Endodermal cell (in vitro differentiated cells): ENCODE measurements around the gene SFMBT2. TPM values are rescaled to one million over a fixed set of nuclear protein-coding genes. Genes with fewer than 3 reads are reported as not detected.

Experiments used
- DNase-seq: peaks from one replicate; pipeline ENCODE4 v3.0.0-alpha.2; 2017
- H3K27ac ChIP-seq: 2 replicates; pipeline ENCODE4 v1.5.1; 2013; ENCODE audit warnings: mild to moderate bottlenecking, low read depth, low read length, moderate library complexity
- H3K27me3 ChIP-seq: 2 replicates; pipeline ENCODE4 v1.6.1; 2013; ENCODE audit warnings: mild to moderate bottlenecking, low read length, moderate library complexity; ENCODE audit not compliant: insufficient read depth, control insufficient read depth, poor library complexity, severe bottlenecking
- H3K36me3 ChIP-seq: 2 replicates; pipeline ENCODE4 v1.7.0; 2013; ENCODE audit warnings: mild to moderate bottlenecking, low read length, moderate library complexity; ENCODE audit not compliant: control insufficient read depth, insufficient read depth
- H3K4me1 ChIP-seq: one replicate; pipeline ENCODE4 v1.7.0; 2013; ENCODE audit warnings: low read length; ENCODE audit not compliant: control insufficient read depth, insufficient read depth
- H3K4me3 ChIP-seq: 2 replicates; pipeline ENCODE4 v1.5.1; 2013; ENCODE audit warnings: mild to moderate bottlenecking, low read length, moderate library complexity
- H3K9ac ChIP-seq: 2 replicates; pipeline ENCODE4 v1.6.1; 2013; ENCODE audit warnings: mild to moderate bottlenecking, low read length, moderate library complexity; ENCODE audit not compliant: poor library complexity, severe bottlenecking; ENCODE audit errors: extremely low read depth
- H3K9me3 ChIP-seq: 2 replicates; pipeline ENCODE4 v1.6.1; 2013; ENCODE audit warnings: mild to moderate bottlenecking, low read length, moderate library complexity; ENCODE audit not compliant: control insufficient read depth
- H3K27ac Mint-ChIP-seq: 2 replicates; pipeline ENCODE4 v1.8.0; 2020; ENCODE audit warnings: mixed read lengths
- H3K27me3 Mint-ChIP-seq: 2 replicates; pipeline ENCODE4 v1.8.0; 2021; ENCODE audit warnings: mild to moderate bottlenecking, mixed read lengths; ENCODE audit not compliant: insufficient read depth
- H3K36me3 Mint-ChIP-seq: 2 replicates; pipeline ENCODE4 v1.8.0; 2020; ENCODE audit warnings: low read depth, mixed read lengths
- H3K4me1 Mint-ChIP-seq: 2 replicates; pipeline ENCODE4 v1.8.0; 2020; ENCODE audit warnings: mixed read lengths
- H3K4me3 Mint-ChIP-seq: 2 replicates; pipeline ENCODE4 v1.8.0; 2020; ENCODE audit warnings: mild to moderate bottlenecking, moderate library complexity, mixed read lengths
- H3K9me3 Mint-ChIP-seq: 2 replicates; pipeline ENCODE4 v1.8.0; 2020; ENCODE audit warnings: mild to moderate bottlenecking, mixed read lengths
- WGBS, 2 experiments: methylation state at CpG; one replicate each; pipeline versions ENCODE4 v1.1.5 to v1.1.7; 2013; ENCODE audit warnings: missing lambda C conversion rate in 2 of 2, mixed read lengths in 1 of 2; ENCODE audit not compliant: insufficient coverage in 1 of 2, insufficient read length in 1 of 2; 5-methylcytosine and 5-hydroxymethylcytosine counted together
- total RNA-seq, 2 donors: library from RNA; stranded (reverse); fragmentation: NEBNext Ultra II Directional in 1 of 2; extraction: Animal tissue kit (Norgen Biotek cat#: 25700) in 1 of 2; gene quantifications; 2 replicates in 1 of 2; 3 replicates in 1 of 2; pipeline ENCODE4 v1.2.1, GENCODE V29; 2021
- TF ChIP-seq, protein P1 (sequence below): fragments of 200-600 bp; sonication (generic); conservative IDR thresholded peaks from 2 replicates; pipeline ENCODE4 v1.5.0; 2021; ENCODE audit warnings: antibody characterized with exemption, mild to moderate bottlenecking

SFMBT2 gene
- total RNA-seq, 2 donors from 2014 or later, result 3.9 to 5.3 TPM

DNA sequence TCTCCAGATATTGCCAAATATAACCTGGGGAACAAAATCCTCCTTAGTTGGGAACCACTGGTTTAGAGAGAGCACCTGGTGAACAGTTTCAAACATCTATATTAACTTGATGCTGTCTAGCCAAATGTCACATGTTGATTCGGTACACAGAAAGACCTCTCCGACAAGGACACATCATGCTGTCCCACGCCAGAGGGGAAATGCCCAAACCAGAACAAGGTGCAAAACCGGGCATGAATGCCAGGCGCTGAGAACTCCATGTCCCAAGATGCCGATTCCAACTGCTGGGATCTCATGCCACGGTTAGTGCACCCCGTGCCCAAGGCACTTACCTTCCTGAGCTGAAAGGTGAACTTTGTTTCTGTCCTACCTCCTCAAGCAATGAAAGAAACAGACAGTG, 100.8 kb downstream of the SFMBT2 start:
- Mint-ChIP-seq H3K9me3 (peaks cover 2% of the 10 kb centered on the region), H3K27me3 (no peaks in the 10 kb centered on the region), H3K27ac (no peak overlapping the region), H3K4me3 (no peak overlapping the region), H3K36me3 (no peaks in the 10 kb centered on the region), H3K4me1 (no peaks in the 10 kb centered on the region)
- Histone ChIP-seq H3K27ac (no peak overlapping the region), H3K9me3 (no peaks in the 10 kb centered on the region), H3K4me1 (no peaks in the 10 kb centered on the region), H3K36me3 (no peaks in the 10 kb centered on the region), H3K27me3 (no peaks in the 10 kb centered on the region), H3K4me3 (no peak overlapping the region), H3K9ac (no peak overlapping the region)
- TF ChIP-seq, protein P1, sequence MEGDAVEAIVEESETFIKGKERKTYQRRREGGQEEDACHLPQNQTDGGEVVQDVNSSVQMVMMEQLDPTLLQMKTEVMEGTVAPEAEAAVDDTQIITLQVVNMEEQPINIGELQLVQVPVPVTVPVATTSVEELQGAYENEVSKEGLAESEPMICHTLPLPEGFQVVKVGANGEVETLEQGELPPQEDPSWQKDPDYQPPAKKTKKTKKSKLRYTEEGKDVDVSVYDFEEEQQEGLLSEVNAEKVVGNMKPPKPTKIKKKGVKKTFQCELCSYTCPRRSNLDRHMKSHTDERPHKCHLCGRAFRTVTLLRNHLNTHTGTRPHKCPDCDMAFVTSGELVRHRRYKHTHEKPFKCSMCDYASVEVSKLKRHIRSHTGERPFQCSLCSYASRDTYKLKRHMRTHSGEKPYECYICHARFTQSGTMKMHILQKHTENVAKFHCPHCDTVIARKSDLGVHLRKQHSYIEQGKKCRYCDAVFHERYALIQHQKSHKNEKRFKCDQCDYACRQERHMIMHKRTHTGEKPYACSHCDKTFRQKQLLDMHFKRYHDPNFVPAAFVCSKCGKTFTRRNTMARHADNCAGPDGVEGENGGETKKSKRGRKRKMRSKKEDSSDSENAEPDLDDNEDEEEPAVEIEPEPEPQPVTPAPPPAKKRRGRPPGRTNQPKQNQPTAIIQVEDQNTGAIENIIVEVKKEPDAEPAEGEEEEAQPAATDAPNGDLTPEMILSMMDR, result no peak
- WGBS, 2 experiments, result 96 to 97% methylated on average over 8 of the region's 8 CpGs
- no peak for DNase-seq

DNA sequence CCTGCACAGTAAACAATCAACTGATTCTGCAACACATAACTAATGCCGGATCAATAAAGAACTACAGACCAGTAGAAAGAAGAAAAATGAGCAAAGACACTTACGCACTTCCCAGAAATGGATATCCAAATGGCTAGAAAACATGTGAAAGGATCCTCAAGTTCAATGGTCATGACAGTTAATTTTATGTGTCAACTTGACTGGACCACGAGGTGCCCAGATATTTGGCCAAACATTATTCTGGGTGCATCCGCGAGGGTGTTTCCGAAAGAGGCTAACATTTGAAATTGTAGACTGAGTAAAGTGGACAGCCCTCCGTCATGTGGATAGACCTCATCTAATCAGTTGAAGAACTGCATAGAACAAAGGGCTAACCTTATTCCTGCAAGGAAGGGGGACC, 102.0 kb downstream of the SFMBT2 start:
- Histone ChIP-seq H3K9ac (no peak overlapping the region), H3K27ac (no peak overlapping the region), H3K4me1 (no peaks in the 10 kb centered on the region), H3K36me3 (no peaks in the 10 kb centered on the region), H3K27me3 (no peaks in the 10 kb centered on the region), H3K4me3 (no peak overlapping the region), H3K9me3 (no peaks in the 10 kb centered on the region)
- 96 to 99% methylated on average over 7 of the region's 7 CpGs for WGBS, 2 experiments
- H3K9me3 Mint-ChIP-seq, result peaks cover 2% of the 10 kb centered on the region
- H3K4me1 Mint-ChIP-seq, result no peaks in the 10 kb centered on the region
- TF ChIP-seq, protein P1, result no peak
- no peaks in the 10 kb centered on the region for H3K27me3 Mint-ChIP-seq
- DNase-seq, result no peak
- H3K4me3 Mint-ChIP-seq, result no peak overlapping the region
- no peaks in the 10 kb centered on the region for H3K36me3 Mint-ChIP-seq
- H3K27ac Mint-ChIP-seq, result no peak overlapping the region

DNA sequence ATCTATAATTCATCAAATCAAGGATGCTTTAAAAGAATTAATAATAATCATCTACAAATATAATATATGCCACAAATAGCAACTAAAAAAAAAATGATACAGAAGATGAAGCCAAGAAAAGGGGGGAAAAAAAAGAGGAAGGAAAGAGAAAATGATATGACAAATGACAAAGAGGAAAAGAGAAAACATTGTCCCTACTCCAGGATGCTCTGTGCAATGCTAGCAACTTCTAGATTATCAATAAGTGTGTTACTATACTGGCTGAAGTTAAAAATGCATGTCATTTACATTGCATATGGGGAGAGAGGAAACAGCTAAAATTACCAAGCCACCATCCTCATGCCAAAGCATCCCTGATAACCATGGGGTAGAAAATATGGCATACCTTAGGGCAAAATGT, 104.2 kb downstream of the SFMBT2 start:
- Mint-ChIP-seq H3K27me3 (no peaks in the 10 kb centered on the region), H3K9me3 (peaks cover 2% of the 10 kb centered on the region), H3K27ac (no peak overlapping the region), H3K4me3 (no peak overlapping the region), H3K4me1 (peaks cover under 1% of the 10 kb centered on the region), H3K36me3 (no peaks in the 10 kb centered on the region)
- H3K9ac ChIP-seq, result no peak overlapping the region
- H3K4me1 ChIP-seq, result no peaks in the 10 kb centered on the region
- no peaks in the 10 kb centered on the region for H3K36me3 ChIP-seq
- H3K4me3 ChIP-seq, result no peak overlapping the region
- no peaks in the 10 kb centered on the region for H3K9me3 ChIP-seq
- TF ChIP-seq, protein P1, result no peak
- H3K27me3 ChIP-seq, result no peaks in the 10 kb centered on the region
- H3K27ac ChIP-seq, result no peak overlapping the region
- no peak for DNase-seq
